ENCODE results near the gene COX6B2. TPM values are rescaled to one million over a fixed set of nuclear protein-coding genes. Genes with fewer than 3 reads are reported as not detected.

The COX6B2 gene
- total and polyA plus RNA-seq, 2 of the 13 experiments (the other 11 are each of a cell fraction or from before 2014, with no cell fraction given) = 0.21 TPM; not detected in 1

GRCh38 chr19:55339105-55339888 lies 15.2 kb downstream of the COX6B2 start, which contains the start of gene KMT5C (continued):
- TF ChIP-seq, protein P1, sequence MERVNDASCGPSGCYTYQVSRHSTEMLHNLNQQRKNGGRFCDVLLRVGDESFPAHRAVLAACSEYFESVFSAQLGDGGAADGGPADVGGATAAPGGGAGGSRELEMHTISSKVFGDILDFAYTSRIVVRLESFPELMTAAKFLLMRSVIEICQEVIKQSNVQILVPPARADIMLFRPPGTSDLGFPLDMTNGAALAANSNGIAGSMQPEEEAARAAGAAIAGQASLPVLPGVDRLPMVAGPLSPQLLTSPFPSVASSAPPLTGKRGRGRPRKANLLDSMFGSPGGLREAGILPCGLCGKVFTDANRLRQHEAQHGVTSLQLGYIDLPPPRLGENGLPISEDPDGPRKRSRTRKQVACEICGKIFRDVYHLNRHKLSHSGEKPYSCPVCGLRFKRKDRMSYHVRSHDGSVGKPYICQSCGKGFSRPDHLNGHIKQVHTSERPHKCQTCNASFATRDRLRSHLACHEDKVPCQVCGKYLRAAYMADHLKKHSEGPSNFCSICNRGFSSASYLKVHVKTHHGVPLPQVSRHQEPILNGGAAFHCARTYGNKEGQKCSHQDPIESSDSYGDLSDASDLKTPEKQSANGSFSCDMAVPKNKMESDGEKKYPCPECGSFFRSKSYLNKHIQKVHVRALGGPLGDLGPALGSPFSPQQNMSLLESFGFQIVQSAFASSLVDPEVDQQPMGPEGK (CRISPR knock-in tag; IDR thresholded peaks at IDR 0.05) = peak; percentile 60
- TF ChIP-seq GATA4 (IDR thresholded peaks at IDR 0.05; ENCODE audit: borderline replicate concordance, low read depth) (no peak), MEIS2 (CRISPR knock-in tag; IDR thresholded peaks at IDR 0.05) (peak; percentile 81; the same call in 1 of the 2 replicates), TRIM24 (CRISPR knock-in tag; IDR thresholded peaks at IDR 0.05) (no peak), ZNF768 (CRISPR knock-in tag; IDR thresholded peaks at IDR 0.05) (no peak), SATB2 (CRISPR knock-in tag; IDR thresholded peaks at IDR 0.05) (no peak), ZBTB3 (CRISPR knock-in tag; IDR thresholded peaks at IDR 0.05; ENCODE audit: borderline replicate concordance, low read depth) (no peak), KLF6 (CRISPR knock-in tag; IDR thresholded peaks at IDR 0.05) (peak; percentile 46; the same call in 1 of the 2 replicates), ZMAT3 (CRISPR knock-in tag; conservative IDR thresholded peaks at IDR 0.05) (0 out of 2 replicates have a peak, but pooled peaks have one; percentile 50), ELK4 (CRISPR knock-in tag; IDR thresholded peaks at IDR 0.05; ENCODE audit: borderline replicate concordance) (no peak), FOXA1 (IDR thresholded peaks at IDR 0.05) (no peak), FOXA1 (CRISPR knock-in tag; IDR thresholded peaks at IDR 0.05) (peak; percentile 47)
- TF ChIP-seq, protein P2, sequence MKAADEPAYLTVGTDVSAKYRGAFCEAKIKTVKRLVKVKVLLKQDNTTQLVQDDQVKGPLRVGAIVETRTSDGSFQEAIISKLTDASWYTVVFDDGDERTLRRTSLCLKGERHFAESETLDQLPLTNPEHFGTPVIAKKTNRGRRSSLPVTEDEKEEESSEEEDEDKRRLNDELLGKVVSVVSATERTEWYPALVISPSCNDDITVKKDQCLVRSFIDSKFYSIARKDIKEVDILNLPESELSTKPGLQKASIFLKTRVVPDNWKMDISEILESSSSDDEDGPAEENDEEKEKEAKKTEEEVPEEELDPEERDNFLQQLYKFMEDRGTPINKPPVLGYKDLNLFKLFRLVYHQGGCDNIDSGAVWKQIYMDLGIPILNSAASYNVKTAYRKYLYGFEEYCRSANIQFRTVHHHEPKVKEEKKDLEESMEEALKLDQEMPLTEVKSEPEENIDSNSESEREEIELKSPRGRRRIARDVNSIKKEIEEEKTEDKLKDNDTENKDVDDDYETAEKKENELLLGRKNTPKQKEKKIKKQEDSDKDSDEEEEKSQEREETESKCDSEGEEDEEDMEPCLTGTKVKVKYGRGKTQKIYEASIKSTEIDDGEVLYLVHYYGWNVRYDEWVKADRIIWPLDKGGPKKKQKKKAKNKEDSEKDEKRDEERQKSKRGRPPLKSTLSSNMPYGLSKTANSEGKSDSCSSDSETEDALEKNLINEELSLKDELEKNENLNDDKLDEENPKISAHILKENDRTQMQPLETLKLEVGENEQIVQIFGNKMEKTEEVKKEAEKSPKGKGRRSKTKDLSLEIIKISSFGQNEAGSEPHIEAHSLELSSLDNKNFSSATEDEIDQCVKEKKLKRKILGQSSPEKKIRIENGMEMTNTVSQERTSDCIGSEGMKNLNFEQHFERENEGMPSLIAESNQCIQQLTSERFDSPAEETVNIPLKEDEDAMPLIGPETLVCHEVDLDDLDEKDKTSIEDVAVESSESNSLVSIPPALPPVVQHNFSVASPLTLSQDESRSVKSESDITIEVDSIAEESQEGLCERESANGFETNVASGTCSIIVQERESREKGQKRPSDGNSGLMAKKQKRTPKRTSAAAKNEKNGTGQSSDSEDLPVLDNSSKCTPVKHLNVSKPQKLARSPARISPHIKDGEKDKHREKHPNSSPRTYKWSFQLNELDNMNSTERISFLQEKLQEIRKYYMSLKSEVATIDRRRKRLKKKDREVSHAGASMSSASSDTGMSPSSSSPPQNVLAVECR (CRISPR knock-in tag; IDR thresholded peaks at IDR 0.05; ENCODE audit: borderline replicate concordance) = peak; percentile 63; the same call in 1 of the 2 replicates
- TF ChIP-seq, protein P3, sequence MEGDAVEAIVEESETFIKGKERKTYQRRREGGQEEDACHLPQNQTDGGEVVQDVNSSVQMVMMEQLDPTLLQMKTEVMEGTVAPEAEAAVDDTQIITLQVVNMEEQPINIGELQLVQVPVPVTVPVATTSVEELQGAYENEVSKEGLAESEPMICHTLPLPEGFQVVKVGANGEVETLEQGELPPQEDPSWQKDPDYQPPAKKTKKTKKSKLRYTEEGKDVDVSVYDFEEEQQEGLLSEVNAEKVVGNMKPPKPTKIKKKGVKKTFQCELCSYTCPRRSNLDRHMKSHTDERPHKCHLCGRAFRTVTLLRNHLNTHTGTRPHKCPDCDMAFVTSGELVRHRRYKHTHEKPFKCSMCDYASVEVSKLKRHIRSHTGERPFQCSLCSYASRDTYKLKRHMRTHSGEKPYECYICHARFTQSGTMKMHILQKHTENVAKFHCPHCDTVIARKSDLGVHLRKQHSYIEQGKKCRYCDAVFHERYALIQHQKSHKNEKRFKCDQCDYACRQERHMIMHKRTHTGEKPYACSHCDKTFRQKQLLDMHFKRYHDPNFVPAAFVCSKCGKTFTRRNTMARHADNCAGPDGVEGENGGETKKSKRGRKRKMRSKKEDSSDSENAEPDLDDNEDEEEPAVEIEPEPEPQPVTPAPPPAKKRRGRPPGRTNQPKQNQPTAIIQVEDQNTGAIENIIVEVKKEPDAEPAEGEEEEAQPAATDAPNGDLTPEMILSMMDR (CRISPR knock-in tag; IDR thresholded peaks at IDR 0.05) = peak; percentile 59

Data from HepG2 (cell line).